A172 (cell line): Measurements from ENCODE around the gene CPB1. TPM values are rescaled to one million over a fixed set of nuclear protein-coding genes. Genes with fewer than 3 reads are reported as not detected.
"Not testable (repeated sequence)": the region's sequence is repeated elsewhere in the genome, so short reads cannot be mapped to it uniquely, and the experiment has no call there.

Experiments used
- DNase-seq: peaks from one replicate; pipeline ENCODE4 v3.0.0-alpha.2; 2015; ENCODE audit warnings: low spot score
- total RNA-seq: library from RNA; depleted of rRNA; stranded (reverse); fragments of >200 nt; shearing (Covaris generic); gene quantifications from 2 replicates; pipeline ENCODE4 v1.2.3, GENCODE V29; 2014; rRNA removed

The CPB1 gene
- total RNA-seq: not detected in 2 replicates

- DNase-seq: no peak
Observed at GRCh38 chr3:148827585-148827984, at the start of gene CPB1. CPB1 (plus strand) TSS chr3:148827811; CDS start chr3:148827824, 13 bp downstream.

DNA sequence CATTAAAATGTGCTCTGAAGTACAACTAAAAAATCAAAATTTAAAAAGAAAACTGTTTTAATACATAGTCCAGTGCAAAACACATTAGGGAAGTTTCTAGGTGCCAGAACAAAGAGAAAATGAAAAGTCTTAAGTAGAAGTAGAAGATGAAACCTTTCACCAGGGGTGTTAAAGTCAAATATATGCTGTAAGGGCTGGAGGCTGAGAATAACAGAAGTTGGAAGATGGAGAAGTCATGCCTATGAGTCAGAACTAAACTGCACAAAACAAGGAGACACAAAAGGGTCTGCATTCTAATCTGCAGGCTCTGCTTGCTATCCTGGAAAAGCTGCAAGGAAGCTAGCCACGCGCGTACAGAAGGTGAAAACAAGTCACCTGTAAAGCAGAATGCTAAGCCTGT is 48.7 kb upstream of the CPB1 start:
- no peak for DNase-seq

DNA sequence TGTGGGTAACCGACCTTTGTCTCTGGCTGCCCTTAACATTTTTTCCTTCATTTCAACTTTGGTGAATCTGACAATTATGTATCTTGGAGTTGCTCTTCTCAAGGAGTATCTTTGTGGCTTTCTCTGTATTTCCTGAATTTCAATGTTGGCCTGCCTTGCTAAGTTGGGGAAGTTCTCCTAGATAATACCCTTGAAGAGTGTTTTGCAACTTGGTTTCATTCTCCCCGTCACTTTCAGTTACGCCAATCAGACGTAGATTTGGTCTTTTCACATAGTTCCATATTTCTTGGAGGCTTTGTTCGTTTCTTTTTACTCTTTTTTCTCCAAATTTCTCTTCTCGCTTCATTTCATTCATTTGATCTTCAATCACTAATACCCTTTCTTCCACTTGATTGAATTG is 42.6 kb upstream of the CPB1 start:
- not testable (repeated sequence) for DNase-seq

DNA sequence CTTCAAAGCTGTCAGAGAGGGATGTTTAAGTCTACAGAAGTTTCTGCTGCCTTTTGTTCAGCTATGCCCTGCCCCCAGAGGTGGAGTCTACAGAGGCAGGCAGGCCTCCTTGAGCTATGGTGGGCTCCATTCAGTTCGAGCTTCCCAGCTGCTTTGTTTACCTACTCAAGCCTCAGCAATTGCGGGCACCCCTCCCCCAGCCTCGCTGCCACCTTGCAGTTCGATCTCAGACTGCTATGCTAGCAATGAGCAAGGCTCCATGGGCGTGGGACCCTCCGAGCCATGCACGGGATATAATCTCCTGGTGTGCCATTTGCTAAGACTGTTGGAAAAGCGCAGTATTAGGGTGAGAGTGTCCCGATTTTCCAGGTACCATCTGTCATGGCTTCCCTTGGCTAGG is 41.5 kb upstream of the CPB1 start:
- DNase-seq: not testable (repeated sequence)

- no peak for DNase-seq
Observed at GRCh38 chr3:148789146-148789545, 38.5 kb upstream of the CPB1 start.

DNA sequence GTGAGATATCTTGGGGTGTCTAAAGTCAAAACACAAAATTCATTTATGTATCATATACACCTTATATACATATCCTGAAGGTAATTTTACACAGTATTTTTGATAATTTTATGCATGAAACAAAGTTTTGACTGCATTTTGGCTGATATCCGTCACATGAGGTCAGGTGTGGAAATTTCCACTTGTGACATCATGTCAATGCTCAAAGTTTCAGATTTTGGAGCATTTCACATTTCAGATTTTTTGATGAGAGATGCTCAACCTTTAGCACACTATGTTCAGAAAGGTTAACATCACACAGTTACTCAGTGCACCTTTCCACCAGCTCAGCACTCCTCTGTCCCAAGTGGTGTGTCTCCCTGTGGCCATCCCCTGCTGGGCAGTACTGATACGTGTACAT is 37.7 kb upstream of the CPB1 start:
- no peak for DNase-seq

- DNase-seq: no peak
Observed at GRCh38 chr3:148790370-148790769, 37.2 kb upstream of the CPB1 start.

DNA sequence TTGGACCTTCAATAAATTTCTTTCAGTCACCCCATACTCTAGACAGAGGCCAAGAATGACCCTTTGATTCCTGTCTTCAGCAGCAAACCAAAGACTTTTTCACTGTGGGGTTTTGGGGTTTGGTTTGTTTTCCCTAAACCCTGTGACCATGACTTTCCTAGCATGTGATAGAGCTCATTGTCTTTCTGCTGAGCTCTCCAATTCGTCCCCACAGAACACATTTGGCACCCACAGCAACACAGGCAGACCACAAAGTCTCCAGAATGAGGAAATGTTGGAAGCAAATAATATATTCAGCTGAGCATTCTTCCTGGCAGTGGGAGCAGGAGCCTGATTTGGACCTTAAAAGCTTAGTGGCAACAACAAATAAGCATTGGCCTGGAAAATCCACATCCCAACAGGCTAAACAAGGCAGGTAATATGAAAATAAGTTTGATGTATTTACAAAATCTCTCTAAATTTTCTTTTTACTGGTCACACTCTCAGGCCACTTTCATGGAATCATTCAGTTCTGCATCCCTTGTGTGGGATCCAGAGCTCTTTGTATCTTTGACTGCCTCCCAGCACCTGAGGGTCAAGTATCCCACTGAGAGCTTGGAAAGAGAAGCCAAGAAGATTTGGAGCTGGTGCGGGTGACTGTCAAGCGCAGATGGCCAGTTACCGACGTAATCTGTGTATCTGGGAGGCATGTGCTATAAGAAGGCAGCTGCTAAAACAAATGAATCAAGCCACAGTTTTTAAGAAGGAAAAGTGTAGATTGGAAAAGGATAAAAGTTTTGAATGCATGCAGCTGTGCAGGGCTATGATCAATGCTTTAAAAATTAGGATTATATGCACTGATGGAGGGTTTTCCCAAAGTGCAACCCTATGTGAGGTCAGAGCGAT is 36.5 kb upstream of the CPB1 start:
- DNase-seq: no peak

DNA sequence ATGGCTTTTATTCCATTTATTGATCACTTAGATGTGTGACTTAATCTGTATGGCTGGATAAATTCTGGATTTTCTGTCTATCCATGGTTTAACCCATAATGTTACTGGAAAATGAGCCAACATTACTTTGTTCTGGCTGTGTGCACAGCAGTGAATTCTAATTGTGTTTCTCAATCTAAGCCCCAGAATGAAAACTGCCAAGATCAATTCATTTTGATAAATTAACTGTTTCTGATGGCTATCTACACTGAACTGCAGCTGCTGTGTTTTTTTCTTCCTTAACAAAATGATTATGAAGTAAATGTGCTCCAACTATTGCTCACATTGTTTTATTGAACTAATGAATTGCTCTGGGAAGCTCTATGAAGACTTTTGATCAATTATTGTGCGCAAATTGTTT is 35.7 kb upstream of the CPB1 start:
- no peak for DNase-seq

GRCh38 chr3:148792516-148792915 is 35.1 kb upstream of the CPB1 start:
- no peak for DNase-seq

DNA sequence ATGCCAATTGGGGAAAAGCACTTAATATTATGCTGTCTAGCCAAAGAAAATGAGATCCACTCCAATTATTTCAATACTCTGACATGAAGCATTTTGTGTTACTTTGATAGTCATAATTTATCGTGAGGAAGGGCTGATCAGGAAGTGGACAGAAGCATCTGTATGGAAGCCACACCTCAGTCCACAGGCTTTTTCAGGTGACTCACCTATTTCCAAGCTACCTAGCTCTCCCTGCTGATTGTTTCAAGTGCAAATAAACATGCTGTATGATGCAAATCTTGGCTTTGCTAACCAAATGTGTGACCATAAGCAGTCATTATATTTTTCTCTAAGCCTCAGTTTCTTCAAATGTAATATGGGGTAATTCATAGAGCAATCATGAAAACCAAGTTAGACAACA is 30.8 kb upstream of the CPB1 start:
- no peak for DNase-seq

GRCh38 chr3:148797795-148798194 is 29.8 kb upstream of the CPB1 start:
- no peak for DNase-seq

DNA sequence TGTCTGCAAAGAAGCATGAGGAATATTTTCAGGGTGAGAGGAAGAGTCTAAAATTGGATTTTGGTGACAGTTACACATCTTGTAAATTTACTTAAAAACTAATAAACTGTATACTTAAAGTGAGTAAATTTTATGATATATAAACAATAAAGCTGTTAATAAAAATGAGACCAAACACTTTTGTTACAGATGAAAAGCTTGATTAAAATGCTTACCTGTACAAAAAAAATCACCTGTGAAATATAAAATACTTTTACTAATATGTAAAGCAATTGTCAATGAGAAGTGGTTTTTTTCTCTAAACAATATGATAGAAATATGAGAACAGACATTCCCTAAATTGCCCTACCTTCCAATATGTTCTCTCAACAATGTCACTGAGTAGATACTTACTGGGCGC is 27.2 kb upstream of the CPB1 start:
- DNase-seq: no peak

- DNase-seq: no peak
Observed at GRCh38 chr3:148809835-148810234, 17.8 kb upstream of the CPB1 start.

DNA sequence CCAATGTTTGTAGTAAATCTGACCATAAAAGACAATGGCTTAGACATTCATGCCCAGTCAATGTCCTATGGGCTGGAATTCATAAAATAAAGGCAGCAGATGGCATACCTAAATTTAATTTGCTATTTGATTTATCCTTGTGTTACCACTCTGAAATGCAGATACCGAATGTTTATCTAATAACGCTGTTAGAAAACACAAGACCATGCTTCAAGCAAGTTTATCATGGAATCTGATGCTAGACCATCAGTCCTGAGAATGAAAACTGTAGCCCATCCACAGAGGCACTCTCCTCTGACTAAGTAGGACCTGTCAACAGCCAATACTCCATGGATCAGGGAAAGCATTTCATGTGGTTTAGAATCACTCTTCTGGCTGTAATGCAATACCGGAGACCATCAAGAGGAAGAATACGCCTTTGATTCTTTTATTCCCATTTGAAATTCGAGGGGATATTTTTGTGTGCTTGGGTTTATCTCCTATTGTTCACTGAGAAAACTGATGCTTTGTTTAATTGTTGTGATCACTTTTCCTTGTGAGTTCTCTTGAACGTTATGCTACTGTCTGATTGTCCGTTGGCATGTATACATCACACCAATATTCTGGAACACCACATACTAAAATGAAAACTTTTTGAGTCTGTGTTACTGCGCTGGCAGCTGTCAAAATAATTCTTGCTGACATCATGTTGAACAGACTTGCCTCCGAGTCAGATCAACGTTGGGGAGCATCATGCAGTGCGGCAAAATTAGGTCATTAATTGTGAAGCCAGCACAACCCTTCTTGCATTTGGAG is 12.1 kb upstream of the CPB1 start:
- DNase-seq: no peak

DNA sequence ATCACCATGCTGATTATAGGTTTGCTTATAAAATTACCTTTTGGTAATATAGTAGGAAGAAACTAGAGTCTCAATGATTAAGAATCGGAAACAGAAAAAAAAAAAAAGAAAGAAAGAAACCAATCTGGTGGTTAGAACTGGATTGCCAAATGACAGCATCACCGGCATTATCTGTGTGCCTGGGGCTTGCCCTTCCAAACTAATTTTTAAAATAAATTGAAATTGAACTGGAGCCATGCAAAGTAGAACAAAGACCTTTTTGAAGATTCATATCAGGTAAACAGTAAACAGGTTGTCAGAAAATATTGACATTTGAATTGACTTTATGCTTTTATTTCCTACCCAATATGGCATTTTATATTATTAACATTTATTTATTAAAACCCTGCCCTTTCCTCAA is 11.2 kb upstream of the CPB1 start:
- no peak for DNase-seq

- no peak for DNase-seq
Observed at GRCh38 chr3:148816981-148817525, 10.6 kb upstream of the CPB1 start.

DNA sequence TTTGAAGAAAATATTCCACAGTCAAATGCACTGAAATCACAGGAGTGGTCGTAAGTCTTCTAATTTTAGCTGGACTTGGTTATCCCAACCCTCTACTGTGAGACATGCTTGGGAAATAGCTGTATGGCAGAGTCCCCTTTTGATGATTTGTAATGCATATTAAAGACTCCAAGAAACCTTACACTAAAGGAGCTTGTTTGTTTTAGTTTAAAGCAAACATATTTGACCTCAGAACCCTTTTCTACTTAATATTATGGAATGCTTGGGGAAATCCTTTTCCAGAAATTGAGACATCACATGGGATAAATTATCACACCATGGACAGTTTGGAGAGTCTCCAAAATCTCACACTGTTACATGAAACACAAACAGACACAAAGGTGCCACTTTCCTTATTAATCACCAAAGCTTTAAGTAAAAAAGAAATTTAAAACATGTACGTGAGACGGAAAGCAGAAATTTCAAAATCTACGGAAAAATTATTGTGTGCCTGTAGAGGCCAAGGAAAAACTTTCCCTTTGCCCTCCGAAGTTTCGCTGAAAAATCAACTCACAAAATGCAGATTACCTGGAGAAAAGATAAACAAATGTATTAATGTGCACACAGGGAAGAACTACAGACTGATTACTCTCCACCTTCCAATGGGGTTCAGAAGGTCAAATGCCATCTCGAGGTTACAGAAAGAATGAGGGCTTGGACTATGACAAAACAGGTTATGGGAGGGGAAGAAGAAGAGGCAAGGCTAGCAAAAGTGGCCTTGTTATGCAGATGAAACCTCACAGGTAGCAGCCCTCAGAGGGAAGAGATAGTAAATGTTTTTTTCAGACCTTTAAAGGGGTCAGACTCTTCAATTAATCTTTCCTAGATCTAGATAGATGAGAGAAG is 7.0 kb upstream of the CPB1 start:
- no peak for DNase-seq

DNA sequence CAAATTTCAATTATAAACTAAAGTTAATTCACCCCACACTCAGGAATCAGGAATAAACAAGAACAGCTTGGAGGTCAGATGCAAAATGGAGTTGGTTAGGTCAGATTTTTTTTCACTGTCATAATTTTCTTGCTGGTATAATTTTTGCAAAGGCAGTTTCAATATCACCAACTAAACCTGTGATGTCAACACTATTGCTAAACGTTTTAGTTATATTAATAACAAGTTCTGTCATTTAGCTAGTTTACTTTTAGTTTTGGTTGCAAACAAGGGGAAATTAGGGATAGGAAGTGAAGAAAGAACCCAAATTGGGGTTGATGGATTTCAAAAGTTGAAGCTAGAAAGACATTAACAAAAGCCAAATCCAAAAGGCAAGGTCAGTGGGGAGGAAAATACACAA is 4.6 kb upstream of the CPB1 start:
- DNase-seq: no peak

GRCh38 chr3:148825476-148825875 is 2.1 kb upstream of the CPB1 start:
- DNase-seq: no peak

DNA sequence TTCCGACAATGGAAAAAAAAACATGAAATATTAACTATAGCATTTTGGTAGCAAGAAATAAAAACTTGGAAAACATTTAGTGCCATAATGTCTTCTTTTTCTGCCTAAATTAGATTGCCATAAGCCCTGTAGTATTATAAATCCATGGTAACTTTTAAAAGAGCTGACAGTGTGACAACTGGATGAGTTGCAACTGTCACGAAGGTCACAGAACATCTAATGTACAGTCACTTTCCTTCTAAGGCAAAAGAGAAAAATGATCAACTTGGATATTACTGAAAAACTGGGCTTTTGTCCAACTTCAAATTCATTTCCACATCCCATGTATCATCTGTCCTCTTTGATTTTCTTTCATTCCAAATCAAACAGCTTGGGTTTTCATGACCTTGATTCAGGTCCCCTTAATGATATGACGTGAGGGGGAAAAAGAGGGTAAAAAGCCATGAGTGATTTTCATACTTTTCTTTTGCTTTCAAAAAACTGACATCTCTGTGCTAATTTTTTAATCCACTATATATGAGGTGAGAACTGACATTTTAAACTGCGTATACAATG is 602 bp downstream of the CPB1 start:
- no peak for DNase-seq
